HG02840 (cell line): ENCODE measurements around the gene TIGD3.

Source experiments
- ATAC-seq: cut with Tn5 transposase; IDR thresholded peaks from one replicate; pipeline ENCODE4 v1.9.1; 2021; ENCODE audit warnings: mild to moderate bottlenecking, moderate library complexity, moderate number of reproducible peaks; ENCODE audit not compliant: unreplicated experiment, low FRiP score

The TIGD3 gene

GRCh38 chr11:65384301-65384889 lies 29.8 kb downstream of the TIGD3 start:
- no peak for ATAC-seq

GRCh38 chr11:65386307-65387140 lies 32.0 kb downstream of the TIGD3 start, which contains the start of gene FRMD8:
TSS of gene FRMD8 (plus strand) at chr11:65386637. CDS start at chr11:65387037, 400 bp downstream.
- no peak for ATAC-seq

- no peak for ATAC-seq
These were observed 34.2 kb downstream of the TIGD3 start for GRCh38 chr11:65388731-65389130.

- ATAC-seq = no peak
These were observed 34.9 kb downstream of the TIGD3 start for GRCh38 chr11:65389294-65389980.

DNA sequence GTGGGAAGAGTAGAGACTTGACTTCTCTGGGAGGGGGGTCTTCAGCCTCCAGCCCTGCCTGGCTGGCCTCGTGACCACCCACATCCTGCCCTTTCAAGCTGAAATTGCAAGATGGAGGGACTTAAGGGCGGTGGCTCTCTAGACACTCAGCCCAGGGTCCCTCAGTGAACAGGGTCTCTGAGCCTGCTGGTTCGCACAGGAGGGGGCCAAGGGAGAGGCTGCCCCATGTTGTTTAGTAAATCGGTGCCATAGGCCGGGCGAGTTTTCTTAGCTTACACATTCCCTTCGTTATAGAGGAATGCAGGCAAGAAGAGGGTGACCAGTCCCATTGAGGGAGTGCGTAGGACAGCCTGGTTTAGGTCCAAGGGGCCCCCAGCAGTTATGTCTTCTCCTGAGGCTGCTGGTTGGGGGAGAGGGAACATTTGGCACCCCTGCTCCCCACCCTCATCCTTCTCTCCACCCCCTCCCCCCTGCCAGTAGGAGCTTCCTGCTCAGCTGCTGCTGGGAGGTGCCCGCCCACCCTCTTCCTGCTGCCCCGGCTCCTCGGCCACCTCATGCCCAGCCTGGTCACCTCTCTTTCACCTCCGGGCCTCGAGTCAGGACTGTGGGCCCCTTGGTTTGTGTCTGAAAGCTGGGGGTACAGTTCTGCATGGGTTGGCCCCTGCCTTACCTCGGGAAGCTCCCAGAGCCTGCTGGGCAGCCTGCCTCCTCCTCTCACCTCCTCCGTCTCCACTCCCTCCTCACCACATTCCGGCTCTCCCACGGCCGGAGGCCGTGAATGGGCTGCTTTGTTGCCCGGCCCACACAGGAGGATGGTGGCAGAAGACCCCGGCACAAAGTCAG lies 35.8 kb downstream of the TIGD3 start:
- no peak for ATAC-seq

DNA sequence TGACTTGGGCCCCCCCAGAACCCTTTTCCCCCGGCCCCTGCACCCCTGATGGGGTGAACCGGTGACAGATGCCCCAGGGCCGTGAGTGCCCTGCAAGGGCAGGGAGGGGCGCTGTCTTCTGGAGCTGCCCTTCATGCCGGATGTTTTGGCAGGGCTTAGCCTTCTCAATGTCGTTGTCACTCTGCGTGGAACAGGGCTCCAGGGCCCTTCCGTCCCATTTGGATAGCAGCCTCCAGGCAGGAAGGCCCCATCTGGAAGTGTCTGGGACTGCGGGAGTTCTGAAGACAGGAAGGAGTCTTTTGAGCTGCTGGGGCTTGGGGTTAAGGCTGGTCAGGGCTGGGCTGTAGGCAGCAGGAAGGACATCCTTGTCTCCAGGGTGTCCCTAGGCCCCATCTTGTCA lies 36.4 kb downstream of the TIGD3 start:
- ATAC-seq = no peak

DNA sequence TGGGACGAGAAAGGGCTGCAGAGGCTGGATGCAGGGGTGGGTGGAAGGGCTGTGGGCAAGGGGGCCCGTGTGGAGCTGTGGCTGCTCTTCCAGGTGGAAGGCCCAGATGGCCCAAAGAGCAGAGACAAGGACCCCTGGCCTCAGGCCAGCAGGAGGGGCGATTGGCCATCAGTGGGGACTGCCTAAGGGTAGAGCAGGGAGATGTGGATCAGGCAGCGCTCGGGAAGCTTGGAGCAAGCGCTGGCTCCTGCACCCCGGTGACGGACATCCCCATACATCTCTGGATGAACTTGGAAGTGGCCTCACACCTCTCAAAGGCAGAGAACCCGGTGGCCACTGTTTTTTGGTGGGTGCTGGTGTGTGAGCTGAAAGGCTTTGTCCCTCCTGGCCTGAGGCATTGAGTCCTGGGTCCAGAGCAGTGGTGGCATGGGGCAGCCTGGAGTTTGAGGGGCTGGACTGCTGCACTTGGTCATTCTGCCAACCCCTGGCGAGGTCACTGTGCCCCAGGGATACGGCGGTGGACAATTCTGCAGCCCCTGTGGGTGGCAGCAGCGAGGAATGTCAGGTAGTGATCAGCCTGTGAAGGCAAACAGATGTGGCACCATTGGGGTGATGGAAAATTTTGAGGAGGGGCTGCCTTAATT lies 37.8 kb downstream of the TIGD3 start:
- ATAC-seq = no peak

DNA sequence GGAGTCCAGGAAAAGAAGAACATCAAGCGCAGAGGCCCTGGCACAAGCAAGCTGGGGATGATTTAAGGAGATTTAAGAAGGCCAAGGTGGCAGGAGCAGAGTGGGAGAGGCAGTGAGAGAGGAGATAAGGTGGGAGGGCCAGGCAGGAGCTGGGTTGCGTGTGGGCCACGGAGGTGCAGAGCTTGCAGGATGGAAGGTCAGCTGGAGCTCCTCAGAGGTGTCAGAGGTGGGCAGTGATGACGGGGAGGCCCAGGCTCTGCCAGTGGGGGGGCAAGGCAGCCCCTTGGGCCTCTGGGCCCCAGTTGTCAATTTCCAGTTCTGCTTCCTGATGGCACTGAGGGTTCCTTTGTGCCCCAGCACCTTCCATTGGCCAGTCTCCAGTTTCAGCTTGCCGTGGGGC lies 38.3 kb downstream of the TIGD3 start:
- ATAC-seq = no peak

- no peak for ATAC-seq
These were observed 39.0 kb downstream of the TIGD3 start for GRCh38 chr11:65393513-65394079.

DNA sequence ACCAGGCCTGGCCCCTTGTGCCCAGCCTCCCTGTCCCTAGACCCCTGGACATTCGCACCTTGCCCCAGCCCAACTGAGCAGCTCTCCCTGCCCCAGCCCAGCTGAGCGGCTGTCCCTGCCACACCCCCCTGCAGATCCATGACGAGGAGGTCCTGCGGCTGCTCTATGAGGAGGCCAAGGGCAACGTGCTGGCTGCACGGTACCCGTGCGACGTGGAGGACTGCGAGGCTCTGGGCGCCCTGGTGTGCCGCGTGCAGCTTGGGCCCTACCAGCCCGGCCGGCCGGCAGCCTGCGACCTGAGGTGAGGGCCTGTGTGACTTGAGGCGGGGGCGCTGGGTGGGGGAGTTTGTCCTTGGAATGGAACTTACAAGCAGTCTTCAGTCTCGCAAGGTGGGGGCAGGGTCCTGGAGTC lies 39.6 kb downstream of the TIGD3 start:
- no peak for ATAC-seq

DNA sequence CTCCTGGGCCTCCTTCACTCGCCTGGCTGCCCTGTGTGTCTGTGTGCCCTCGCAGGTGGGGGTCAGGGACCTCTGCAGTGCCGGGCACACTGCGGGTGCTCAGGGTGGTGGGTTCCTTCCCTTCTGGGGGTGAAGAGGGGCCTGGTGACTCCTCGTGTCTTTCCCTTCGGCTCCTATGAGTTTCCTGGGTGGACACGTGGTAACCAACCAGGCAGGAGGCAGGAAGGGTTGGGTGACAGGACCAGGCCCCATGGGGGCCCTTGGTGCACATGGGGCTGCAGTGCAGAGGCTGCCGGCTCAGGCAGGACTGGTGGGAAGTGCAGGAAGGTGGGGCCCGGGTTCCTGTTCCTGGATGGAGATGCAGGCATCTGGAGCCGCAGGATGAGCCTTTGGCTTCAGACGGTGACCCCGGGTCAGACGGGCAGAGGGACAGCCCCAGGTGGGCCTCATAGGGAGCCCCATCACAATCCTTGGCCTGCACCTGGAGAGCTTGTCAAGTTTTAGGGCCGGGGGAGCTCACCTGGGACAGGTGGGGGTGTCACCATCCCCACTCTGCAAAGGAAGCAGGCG lies 41.5 kb downstream of the TIGD3 start:
- no peak for ATAC-seq

DNA sequence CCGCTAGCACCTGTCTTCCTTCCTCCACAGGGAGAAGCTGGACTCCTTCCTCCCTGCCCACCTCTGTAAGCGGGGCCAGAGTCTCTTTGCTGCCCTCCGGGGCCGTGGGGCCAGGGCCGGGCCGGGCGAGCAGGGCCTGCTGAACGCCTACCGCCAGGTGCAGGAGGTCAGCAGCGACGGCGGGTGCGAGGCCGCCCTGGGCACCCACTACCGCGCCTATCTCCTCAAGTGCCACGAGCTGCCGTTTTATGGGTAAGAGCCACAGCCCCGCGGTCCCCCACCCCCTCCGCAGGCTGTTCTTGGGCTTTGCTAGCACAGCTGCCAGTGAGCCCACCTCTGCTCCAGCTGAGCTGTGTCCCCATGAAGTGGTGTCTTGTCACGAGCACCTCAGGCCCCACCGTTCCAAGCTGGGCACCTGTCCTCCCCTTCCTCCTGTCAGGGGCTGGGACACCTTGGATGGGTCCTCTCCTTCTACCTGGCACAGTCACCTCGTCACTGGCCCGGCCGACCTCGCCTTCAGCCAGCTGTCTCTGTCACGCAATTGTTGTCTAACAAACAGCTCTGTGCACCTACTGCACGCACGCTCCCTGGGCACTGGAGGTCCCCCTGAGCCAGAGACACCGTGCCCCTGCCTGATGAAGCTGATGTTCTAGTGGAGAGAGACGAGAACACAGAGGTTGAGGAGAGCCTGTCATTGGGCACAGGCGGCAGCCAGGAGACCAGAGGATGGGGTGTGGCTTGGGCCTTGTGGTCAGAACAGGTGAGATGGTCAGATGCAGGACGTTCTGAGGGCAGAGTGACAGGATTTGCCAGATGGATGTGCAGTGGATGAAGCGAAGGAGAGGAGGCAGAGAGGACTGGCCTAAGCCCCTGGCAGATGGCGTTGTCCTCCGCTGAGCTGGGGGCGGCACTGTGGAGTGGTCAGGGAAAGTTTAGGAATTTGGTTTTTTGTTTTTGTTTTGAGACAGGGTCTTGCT lies 42.5 kb downstream of the TIGD3 start:
- ATAC-seq = no peak

- no peak for ATAC-seq
These were observed 43.9 kb downstream of the TIGD3 start for GRCh38 chr11:65398362-65398910.

DNA sequence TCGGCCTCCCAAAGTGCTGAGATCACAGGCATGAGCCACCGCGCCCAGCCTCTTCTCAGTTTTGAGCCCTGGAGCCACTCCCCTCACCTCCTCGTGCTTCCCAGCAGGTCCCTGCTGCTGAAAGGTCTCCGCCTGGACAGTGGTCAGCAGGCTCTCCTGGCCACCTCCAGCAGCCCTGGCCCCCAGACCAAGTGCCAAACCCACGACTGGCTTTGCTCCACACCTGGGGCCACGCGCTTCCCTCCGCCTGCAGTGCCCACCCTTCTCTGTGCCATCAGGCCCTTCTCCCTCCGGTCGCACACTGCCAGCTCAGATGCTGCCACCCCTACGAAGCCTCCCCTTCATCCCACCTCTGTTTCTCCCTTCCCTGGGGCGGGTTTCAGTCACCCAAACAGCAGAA lies 44.7 kb downstream of the TIGD3 start:
- ATAC-seq = no peak

- ATAC-seq = no peak
These were observed 45.3 kb downstream of the TIGD3 start for GRCh38 chr11:65399845-65400244.

DNA sequence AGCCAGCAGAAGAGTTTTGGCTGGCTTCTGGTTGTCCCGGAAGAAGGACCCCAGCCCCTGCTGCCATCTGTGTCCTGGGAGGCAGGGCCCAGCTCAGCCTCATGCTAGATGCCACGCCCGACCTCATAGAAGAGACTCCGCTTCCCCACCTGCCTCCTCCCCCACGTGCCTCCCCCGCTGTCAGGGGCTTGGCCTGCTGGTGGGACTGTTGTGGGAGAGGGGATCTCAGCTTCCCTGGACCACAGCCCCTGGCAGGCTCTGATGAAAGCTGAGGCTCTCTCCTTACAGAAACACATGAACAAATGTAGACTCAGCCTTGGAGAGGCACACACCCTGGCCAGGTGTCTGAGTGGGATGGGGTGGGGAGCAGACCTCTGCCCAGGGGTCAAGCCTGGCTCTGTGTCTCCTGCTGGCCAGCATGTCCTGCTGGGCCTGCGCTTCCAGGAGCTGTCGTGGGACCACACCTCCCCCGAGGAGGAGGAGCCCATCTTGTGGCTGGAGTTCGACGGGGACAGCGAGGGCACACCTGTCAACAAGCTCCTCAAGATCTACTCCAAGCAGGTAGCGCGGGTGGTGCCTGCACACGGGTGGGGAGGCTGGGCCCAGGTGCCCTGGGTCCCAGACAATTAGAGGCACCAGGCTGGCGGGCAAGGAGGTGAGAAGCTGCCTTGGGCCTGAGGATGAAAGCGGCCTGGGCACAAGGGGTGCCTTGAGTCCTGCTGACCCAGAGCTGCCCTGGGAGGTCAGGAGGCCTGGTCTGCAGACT lies 45.9 kb downstream of the TIGD3 start:
- no peak for ATAC-seq

- ATAC-seq = no peak
These were observed 46.7 kb downstream of the TIGD3 start for GRCh38 chr11:65401073-65401802.
